ENCODE data around the gene DNMT3L. TPM values are rescaled to one million over a fixed set of nuclear protein-coding genes. Genes with fewer than 3 reads are reported as not detected.
"Not testable (repeated sequence)": the region's sequence is repeated elsewhere in the genome, so short reads cannot be mapped to it uniquely, and the experiment has no call there.

DNMT3L gene
- total RNA-seq, 1 donor = not detected

DNA sequence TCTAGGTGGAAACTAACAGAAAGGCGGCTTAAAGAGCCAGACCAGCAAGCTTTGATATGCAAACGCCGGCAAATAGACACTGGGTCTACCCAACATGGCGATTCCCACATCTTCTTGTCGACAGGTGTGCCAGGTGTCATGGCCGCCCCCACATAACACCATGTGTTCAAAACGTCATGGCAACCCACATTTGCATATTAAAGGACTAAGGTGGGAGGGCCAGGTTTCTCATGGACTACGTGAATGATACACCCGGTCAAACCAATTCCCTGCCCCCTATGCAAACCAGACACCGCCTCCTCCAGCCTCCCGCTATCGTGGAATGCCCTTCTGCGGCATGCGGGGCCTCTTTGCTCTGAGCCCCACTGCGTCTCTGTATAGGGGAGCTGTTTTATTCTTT is 62.2 kb downstream of the DNMT3L start:
- Histone ChIP-seq H3K4me3 (ENCODE audit: insufficient read depth, low read length) (no peak overlapping the region), H2AFZ (ENCODE audit: low read length) (no peak overlapping the region), H3K36me3 (ENCODE audit: insufficient read depth, low read length) (no peaks in the 10 kb centered on the region), H3K27ac (ENCODE audit: low read depth, low read length) (no peak overlapping the region), H3K79me2 (ENCODE audit: insufficient read depth, low read length) (no peaks in the 10 kb centered on the region), H3K4me1 (ENCODE audit: insufficient read depth, low read length) (no peaks in the 10 kb centered on the region), H3K4me2 (ENCODE audit: insufficient read depth, low read length) (no peak overlapping the region), H4K20me1 (ENCODE audit: insufficient read depth, low read length) (no peaks in the 10 kb centered on the region), H3K27me3 (ENCODE audit: insufficient read depth, low read length) (no peaks in the 10 kb centered on the region), H3K9me3 (ENCODE audit: low read depth, low read length) (no peaks in the 10 kb centered on the region)
- TF ChIP-seq CTCF (IDR thresholded peaks at IDR 0.05; ENCODE audit: extremely low read depth, low read depth, low read length) = no peak
- DNase-seq (ENCODE audit: insufficient read length, low spot score, missing footprints) = no peak

DNA sequence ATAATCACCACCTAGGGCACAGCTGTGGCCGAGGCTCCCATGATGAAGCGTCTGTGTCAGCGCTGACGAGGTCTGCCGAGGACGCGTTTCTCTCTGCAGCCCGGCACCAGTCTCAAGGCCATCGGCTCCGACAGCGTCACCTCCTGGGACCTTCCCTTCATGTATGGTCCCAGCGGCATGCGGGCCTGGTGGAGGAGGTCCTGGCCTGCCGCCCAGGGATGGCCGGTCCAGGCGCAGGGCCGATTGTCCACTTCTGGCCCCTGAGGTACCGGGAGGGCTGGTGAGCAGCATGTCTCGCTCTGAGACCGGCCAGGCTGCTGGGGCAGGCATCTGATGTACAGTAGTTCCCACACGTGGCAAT is 64.6 kb downstream of the DNMT3L start:
- DNase-seq (ENCODE audit: insufficient read length, low spot score, missing footprints); H3K9me3 ChIP-seq (ENCODE audit: low read depth, low read length): not testable (repeated sequence)

More for the DNA sequence above, 64.6 kb downstream of the DNMT3L start:
- H2AFZ ChIP-seq (ENCODE audit: low read length); H3K4me2 ChIP-seq (ENCODE audit: insufficient read depth, low read length); H3K36me3 ChIP-seq (ENCODE audit: insufficient read depth, low read length); H3K27me3 ChIP-seq (ENCODE audit: insufficient read depth, low read length); H3K4me3 ChIP-seq (ENCODE audit: insufficient read depth, low read length); H3K79me2 ChIP-seq (ENCODE audit: insufficient read depth, low read length); H4K20me1 ChIP-seq (ENCODE audit: insufficient read depth, low read length); H3K4me1 ChIP-seq (ENCODE audit: insufficient read depth, low read length); H3K27ac ChIP-seq (ENCODE audit: low read depth, low read length): not testable (repeated sequence)

Small RNA genes lying within 50 kb of the gene (small RNA-seq; reads per million reads assigned to genes)
- not detected for gene AP001059.3

Other genes with a start within 250 kb of the DNMT3L start
- 33.0 and 36.2 TPM in 2 replicates for gene TRAPPC10, start 249.6 kb downstream of the DNMT3L start, total RNA-seq
- 2.2 and 2.7 TPM in 2 replicates for gene PWP2, start 154.5 kb downstream of the DNMT3L start, total RNA-seq
- 8.8 and 16.3 TPM in 2 replicates for gene GATD3, start 128.2 kb downstream of the DNMT3L start, total RNA-seq
- 0.29 TPM in 1 of 2 replicates, not detected in the other for gene ICOSLG, start 21.0 kb downstream of the DNMT3L start, total RNA-seq
- not detected in 2 replicates for gene AIRE, start 24.0 kb upstream of the DNMT3L start, total RNA-seq
- gene PFKL, start 38.2 kb upstream of the DNMT3L start, total RNA-seq = 93.1 and 114 TPM in 2 replicates
- gene CFAP410, start 77.5 kb upstream of the DNMT3L start, total RNA-seq = 14.5 and 15.0 TPM in 2 replicates
- under 0.01 and 0.36 TPM in 2 replicates for gene TRPM2, start 91.7 kb upstream of the DNMT3L start, total RNA-seq
- 0.72 and 0.88 TPM in 2 replicates for gene LRRC3, start 193.6 kb upstream of the DNMT3L start, total RNA-seq